HCEC 1CT (cell line): ENCODE measurements around the gene SLC35E1.

Experiments
- DNase-seq: peaks from one replicate; pipeline ENCODE4 v3.0.0-alpha.2; 2017

The SLC35E1 gene

GRCh38 chr19:16581145-16581970 lies 9.1 kb upstream of the SLC35E1 start:
- no peak for DNase-seq

- DNase-seq = no peak
These were observed 7.2 kb upstream of the SLC35E1 start for GRCh38 chr19:16579381-16579780.

- no peak for DNase-seq
These were observed 5.3 kb upstream of the SLC35E1 start for GRCh38 chr19:16577531-16577985.

GRCh38 chr19:16576690-16577530 lies 4.7 kb upstream of the SLC35E1 start:
- no peak for DNase-seq

- DNase-seq = no peak
These were observed 3.9 kb upstream of the SLC35E1 start for GRCh38 chr19:16575861-16576689.

DNA sequence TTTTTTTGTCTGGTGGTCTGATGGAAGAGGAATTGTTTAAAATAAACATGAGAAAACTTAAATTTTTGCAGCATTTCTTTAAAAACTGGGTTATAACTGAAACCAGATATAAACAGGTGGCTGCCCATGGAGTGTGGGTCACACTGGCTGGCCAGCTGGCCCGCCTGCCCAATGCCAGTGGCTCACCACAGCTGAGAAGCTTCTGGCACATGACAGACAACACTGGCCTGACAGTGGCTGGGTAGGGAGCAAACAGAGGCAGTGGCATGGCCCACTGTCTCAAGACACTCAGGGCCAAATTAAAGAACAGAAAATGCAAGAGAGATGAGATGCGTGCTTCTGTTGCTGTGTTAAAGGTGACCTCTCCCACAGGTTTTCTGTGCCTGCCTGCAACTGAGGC lies 3.1 kb upstream of the SLC35E1 start:
- no peak for DNase-seq

DNA sequence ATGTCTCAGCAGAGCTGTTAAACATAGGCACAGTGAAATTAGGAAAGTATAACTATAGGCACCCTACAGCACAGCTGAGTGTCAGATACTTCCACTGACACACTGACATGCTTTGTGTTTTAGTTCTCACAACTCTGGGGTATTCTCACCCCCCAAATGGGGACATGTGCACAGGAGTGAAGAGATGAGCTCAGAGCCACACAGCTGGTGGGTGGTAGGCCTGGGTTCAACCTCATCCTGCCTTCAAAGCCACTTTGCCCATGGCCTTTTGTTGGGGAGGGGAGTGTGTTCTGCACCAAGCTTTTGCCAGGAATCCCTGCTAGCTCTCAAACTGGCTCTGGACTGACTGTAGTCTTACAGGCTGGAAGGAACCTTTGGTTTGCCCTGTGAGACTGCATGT lies 1.7 kb upstream of the SLC35E1 start:
- DNase-seq = no peak

GRCh38 chr19:16573296-16573695 lies 1.1 kb upstream of the SLC35E1 start:
- no peak for DNase-seq

- no peak for DNase-seq
These were observed 338 bp downstream of the SLC35E1 start for GRCh38 chr19:16571822-16572331.

GRCh38 chr19:16571283-16571682 lies 932 bp downstream of the SLC35E1 start:
- DNase-seq = no peak

DNA sequence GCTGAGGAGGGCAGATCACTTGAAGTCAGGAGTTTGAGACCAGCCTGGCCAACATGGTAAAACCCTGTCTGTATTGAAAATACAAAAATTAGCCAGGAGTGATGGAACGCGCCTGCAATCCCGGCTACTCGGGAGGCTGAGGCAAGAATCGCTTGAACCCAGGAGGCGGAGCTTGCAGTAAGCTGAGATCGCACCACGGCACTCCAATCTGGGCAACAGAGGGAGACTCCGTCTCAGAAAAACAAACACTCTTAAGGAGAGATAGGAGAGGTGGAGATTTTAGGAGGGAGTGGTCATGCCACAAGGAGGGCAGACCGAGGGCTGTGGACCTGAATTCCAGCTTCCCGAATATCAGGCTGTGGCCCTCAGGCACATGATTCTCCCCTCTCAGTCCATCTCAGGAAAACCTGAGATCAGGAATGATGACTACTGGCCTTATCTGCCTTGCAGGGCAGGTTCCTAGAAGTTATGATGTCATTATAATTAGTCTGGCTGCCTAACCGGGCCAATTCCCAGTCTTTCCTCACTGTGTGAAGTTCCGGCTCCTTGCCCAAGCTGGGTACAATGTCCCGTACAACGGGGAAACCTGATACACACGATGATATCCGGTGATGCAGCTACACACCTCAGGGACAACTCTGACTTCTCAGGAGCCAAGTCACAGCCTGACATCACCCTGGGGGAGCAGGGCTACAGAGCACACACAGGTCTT lies 2.5 kb downstream of the SLC35E1 start:
- no peak for DNase-seq

DNA sequence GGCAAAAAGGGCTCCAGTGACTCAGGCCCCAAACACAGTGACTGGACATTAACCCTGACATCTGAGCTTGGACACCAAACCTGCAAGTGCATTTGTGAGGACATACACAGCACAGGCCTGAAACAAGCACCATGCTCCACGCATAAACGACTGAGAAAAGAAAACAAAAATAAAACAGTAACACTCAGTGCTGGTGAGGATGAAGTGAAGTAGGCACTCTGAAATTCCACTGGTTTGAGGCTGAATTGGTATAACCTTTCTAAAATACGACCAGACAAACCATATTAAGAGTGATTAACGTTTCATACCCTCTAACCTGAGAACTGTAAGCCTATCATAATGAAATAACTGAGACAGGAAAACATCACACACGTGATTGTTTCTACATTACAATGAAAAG lies 5.5 kb downstream of the SLC35E1 start:
- no peak for DNase-seq

DNA sequence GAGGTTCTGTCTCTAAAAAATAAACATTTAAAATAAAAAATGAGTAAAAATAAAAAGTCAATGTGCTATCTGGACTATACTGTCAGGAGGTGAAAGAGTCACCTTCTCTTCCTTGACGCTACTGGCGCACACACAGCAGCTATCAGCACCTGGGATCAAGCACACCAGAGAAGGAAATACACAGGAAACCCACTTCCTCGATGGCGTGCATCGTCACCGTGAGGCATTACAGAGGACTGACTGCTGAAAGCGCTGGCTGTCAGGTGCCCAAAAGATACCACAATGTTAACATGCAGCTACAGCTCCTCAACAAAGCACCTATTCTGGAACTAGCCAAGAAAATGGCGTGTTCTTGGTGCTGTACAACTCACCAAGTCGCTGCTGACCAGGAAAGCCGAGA lies 6.1 kb downstream of the SLC35E1 start:
- DNase-seq = no peak

GRCh38 chr19:16564842-16565241 lies 7.4 kb downstream of the SLC35E1 start:
- no peak for DNase-seq

DNA sequence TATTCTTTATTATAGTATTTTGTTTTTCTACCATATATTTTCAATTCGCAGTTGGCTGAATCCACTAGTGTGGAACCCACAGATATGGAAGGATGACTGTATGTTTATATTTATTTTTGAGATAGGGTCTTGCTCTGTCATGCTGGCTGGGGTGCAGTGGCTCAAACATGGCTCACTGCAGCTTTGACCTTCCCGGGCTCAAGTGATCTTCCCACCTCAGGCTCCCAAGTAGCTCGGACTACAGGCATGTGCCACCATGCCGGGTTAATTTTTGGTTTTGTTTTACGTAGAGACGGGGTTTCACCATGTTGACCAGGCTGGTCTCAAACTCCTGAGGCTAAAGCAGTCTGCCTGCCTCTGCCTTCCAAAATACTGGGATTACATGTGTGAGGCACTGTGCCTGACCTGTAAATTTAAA lies 9.6 kb downstream of the SLC35E1 start:
- no peak for DNase-seq

- no peak for DNase-seq
These were observed 10.8 kb downstream of the SLC35E1 start for GRCh38 chr19:16561382-16561781.

GRCh38 chr19:16559780-16560276 lies 12.4 kb downstream of the SLC35E1 start:
- DNase-seq = no peak

DNA sequence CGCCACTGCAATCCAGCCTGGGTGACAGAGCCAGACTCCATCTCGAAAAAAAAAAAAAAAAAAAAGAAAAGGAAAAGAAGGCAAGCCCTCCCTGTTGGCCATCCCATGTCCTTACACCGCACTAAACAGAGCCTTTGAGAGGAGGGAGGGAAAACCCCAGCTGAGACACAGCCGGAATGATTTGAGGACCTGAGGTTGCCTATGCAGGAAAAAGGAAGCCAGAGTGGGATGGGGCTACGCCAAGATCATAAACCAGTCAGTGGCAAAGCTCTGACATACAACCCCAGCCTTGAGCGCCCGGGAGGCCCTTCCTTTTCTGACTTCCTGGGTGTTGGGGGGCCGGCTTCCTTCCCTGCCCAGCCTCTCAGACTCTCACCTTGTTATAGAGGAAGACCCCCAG lies 17.4 kb downstream of the SLC35E1 start:
- no peak for DNase-seq

GRCh38 chr19:16551902-16552301 lies 20.3 kb downstream of the SLC35E1 start:
- peak; percentile 5 for DNase-seq

DNA sequence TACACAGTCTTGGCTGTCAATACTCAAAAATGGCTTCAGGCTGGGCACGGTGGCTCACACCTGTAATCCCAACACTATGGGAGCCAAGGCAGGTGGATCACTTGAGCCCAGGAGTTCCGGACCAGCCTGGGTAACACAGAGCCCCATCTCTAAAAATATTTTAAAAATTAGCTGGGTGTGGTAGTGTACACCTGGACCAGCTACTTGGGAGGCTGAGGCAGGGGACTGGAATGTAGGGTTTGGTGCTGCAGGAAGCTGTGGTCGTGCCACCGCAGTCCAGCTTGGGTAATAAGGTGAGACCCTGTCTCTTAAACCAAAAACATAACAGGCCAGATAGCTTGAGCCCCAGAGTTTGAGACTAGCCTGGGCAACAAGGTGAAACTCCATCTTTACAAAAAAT lies 23.3 kb downstream of the SLC35E1 start:
- no peak for DNase-seq

DNA sequence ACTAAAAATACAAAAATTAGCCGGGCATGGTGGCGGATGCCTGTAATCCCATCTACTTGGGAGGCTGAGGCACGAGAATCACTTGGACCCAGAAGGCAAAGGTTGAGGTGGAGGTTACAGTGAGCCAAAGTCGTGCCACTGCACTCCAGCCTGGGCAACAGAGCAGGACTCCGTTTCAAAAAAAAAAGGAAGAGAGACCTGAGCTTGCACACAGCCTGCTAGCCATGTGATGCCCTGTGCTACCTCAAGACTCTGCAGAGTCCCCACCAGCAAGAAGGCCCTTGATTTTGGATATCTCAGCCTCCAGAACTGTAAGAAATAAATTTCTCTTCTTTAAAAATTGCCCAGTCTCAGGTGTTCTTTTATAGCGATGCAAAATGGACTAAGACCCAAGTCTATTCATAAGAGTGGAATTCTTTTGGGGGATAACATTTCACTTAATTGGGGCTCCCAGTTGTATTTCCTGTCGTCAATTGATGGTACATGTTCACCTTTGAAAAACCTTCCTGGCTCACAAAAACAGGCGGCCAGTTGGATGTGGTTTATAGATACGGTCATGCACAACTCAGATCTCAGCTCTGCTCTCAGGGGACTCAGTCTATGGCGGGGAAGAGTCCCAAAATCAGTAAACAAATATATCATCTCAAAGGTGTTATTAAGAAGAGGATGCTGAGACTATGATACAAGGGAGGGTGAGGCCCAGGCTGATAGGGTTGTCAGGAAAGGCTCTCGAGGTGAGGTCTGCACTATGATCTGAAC lies 27.6 kb downstream of the SLC35E1 start:
- no peak for DNase-seq
